Sigmoid colon (tissue), 7 donors: ENCODE data around the gene VGLL4. TPM values are rescaled to one million over a fixed set of nuclear protein-coding genes. Genes with fewer than 3 reads are reported as not detected.
A peak's percentile ranks its signal among the peaks of the same experiment; 100 is the strongest.

ENCODE experiments used
- DNase-seq: peaks from one replicate; pipeline ENCODE4 v3.0.0-alpha.2; 2019
- H3K27ac ChIP-seq, 4 donors: fragments of 200-600 bp; sonication (generic); one replicate each; pipeline ENCODE4 v1.5.1; 2016 to 2019; ENCODE audit warnings: mild to moderate bottlenecking in 1 of 4
- H3K27me3 ChIP-seq, 3 donors: fragments of 200-600 bp; sonication (generic); one replicate each; pipeline ENCODE4 v1.5.1; 2019; ENCODE audit warnings: mild to moderate bottlenecking in 1 of 3
- H3K36me3 ChIP-seq, 4 donors: fragments of 200-600 bp; sonication (generic); one replicate each; pipeline ENCODE4 v1.5.1; 2016 to 2019
- H3K4me1 ChIP-seq, 4 donors: fragments of 200-600 bp; sonication (generic); one replicate each; pipeline ENCODE4 v1.5.1; 2017 to 2019
- H3K4me3 ChIP-seq, 4 donors: fragments of 200-600 bp; sonication (generic); one replicate each; pipeline ENCODE4 v1.5.1; 2017 to 2019; ENCODE audit warnings: mild to moderate bottlenecking in 2 of 4, moderate library complexity in 1 of 4
- H3K9me3 ChIP-seq, 4 donors: fragments of 200-600 bp in 3 of 4; sonication (generic) in 3 of 4; one replicate each; pipeline versions ENCODE4 v1.5.1 to v1.6.1; 2013 to 2019
- EP300 ChIP-seq, 4 donors: sonication (generic); formaldehyde crosslinking; IDR thresholded peaks; one replicate each; pipeline ENCODE4 v1.6.1; 2017; ENCODE audit warnings: antibody characterized with exemption in 4 of 4
- POLR2A ChIP-seq, 2 donors: fragments of 450-650 bp; IDR thresholded peaks; one replicate each; pipeline ENCODE4 v1.6.1; 2016; ENCODE audit warnings: antibody characterized with exemption in 2 of 2, mild to moderate bottlenecking in 2 of 2, moderate library complexity in 2 of 2
- POLR2AphosphoS5 ChIP-seq, 4 donors: sonication (generic); formaldehyde crosslinking; IDR thresholded peaks; one replicate each; pipeline ENCODE4 v1.6.1; 2017; ENCODE audit warnings: antibody characterized with exemption in 4 of 4
- WGBS, 2 donors: extraction: QIAGEN DNeasy Blood & Tissue Kit; methylation state at CpG; one replicate each; pipeline ENCODE4 v1.1.7; 2013; 5-methylcytosine and 5-hydroxymethylcytosine counted together
- intact Hi-C: fragments of 100-400 bp; cut with DNase I; formaldehyde crosslinking; loops from one replicate; pipeline ENCODE4 v1.15.1; 2023
- polyA plus RNA-seq, 3 donors: library from polyadenylated mRNA; stranded (reverse); fragments of 200-250 nt; gene quantifications; one replicate each; pipeline ENCODE4 v1.2.3, GENCODE V29; 2013
- total RNA-seq, 4 donors: library from RNA; depleted of rRNA; stranded (reverse); fragments of >200 nt; gene quantifications; one replicate each; pipeline ENCODE4 v1.1.0, GENCODE V29; 2016
- TF ChIP-seq, protein P1 (sequence below), 4 experiments: fragments of 450-650 bp in 3 of 4; fragments of 200-600 bp in 1 of 4; IDR thresholded peaks; one replicate each; pipeline ENCODE4 v1.5.1; 2016 to 2019; ENCODE audit warnings: antibody characterized with exemption in 4 of 4, mild to moderate bottlenecking in 3 of 4, moderate library complexity in 2 of 4
- donor health status: healthy with polysubstance abuse.
- donor health status: Bipolar disorder and iron deficiency.
- donor health status: healthy.

VGLL4 gene
- total and polyA plus RNA-seq, 7 donors = 26.4 to 56.5 (median 41.5) TPM

DNA sequence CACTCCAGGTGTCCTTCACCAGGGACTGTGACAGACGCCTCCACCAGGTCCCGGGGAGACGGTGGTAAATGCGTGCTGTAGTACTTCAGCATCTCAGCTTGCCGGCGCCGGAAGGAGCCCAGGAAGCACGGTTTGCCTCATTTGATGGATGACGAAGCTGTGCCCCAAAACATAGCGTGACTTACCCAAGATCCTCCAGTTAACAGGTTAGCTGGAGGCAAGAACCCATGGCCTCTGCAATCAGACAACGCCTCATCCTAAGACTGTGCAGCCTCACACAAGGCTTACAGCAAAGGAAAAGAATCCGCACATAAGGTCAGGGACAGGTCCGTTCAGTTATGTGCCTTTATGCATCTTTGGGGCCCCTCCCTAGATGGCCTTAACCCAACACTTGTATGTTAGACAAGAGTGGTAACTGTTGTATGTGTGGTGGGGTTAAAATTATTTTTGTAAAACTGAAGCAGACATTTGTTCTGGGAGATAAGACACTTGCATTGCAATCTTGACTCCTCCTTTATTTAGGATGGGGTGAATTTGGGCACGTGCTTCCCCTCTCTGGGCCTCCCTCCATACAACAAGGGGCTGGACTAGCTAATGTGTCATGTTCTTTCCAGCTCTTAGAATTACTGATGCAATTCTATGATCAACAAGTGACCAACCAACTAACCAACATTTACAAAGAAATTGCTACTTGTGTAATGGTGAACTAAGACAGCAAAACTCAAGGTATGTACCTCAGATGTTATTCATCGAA lies 39.4 kb downstream of the VGLL4 start:
- no peaks in the 10 kb centered on the region for H3K9me3 ChIP-seq
- WGBS, 2 donors = 78 to 81% methylated on average over 15 of the region's 15 CpGs
- H3K36me3 ChIP-seq = no peaks in the 10 kb centered on the region
- no peak for DNase-seq
- no peaks in the 10 kb centered on the region for H3K27me3 ChIP-seq
- TF ChIP-seq POLR2A (IDR thresholded peaks at IDR 0.05) (no peak), POLR2AphosphoS5 (IDR thresholded peaks at IDR 0.05) (peak in 1 of 4 donors; percentile 39)
- H3K27ac ChIP-seq = peak overlapping the region; percentile 85 to 94 (median 89)
- peaks cover 3 to 95% (median 91%) of the 10 kb centered on the region in 4 donors for H3K4me1 ChIP-seq
- no peak overlapping the region for H3K4me3 ChIP-seq
- intact Hi-C loops = loop anchor here (1.0 to 10.0 kb wide), 2 partner anchors 38 to 510 kb away; no protein-coding TSS in a partner anchor

DNA sequence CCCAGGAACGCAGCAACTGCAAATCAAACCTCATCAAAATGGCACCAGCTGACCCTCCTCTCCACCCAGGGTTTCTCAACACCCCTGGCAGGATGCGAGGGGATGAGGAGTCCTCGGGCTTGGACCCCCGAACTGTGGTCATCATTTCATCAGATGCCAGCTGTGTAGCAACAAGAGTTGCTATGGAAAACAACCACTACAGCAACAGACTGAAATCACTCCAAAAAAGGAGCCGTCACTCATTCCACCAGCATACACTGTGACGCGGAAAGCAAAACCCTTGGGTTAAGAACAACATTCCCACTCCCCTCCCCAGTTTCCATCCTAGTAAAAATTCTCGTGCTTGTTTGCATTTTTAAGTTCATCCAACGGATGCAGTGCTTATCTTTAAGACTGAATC lies 40.1 kb downstream of the VGLL4 start:
- DNase-seq = peak; percentile 82
- TF ChIP-seq POLR2A (IDR thresholded peaks at IDR 0.05) (no peak), POLR2AphosphoS5 (IDR thresholded peaks at IDR 0.05) (peak in 2 of 4 donors; percentile 31 to 57)
- TF ChIP-seq, protein P1, sequence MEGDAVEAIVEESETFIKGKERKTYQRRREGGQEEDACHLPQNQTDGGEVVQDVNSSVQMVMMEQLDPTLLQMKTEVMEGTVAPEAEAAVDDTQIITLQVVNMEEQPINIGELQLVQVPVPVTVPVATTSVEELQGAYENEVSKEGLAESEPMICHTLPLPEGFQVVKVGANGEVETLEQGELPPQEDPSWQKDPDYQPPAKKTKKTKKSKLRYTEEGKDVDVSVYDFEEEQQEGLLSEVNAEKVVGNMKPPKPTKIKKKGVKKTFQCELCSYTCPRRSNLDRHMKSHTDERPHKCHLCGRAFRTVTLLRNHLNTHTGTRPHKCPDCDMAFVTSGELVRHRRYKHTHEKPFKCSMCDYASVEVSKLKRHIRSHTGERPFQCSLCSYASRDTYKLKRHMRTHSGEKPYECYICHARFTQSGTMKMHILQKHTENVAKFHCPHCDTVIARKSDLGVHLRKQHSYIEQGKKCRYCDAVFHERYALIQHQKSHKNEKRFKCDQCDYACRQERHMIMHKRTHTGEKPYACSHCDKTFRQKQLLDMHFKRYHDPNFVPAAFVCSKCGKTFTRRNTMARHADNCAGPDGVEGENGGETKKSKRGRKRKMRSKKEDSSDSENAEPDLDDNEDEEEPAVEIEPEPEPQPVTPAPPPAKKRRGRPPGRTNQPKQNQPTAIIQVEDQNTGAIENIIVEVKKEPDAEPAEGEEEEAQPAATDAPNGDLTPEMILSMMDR (IDR thresholded peaks at IDR 0.05) = no peak

DNA sequence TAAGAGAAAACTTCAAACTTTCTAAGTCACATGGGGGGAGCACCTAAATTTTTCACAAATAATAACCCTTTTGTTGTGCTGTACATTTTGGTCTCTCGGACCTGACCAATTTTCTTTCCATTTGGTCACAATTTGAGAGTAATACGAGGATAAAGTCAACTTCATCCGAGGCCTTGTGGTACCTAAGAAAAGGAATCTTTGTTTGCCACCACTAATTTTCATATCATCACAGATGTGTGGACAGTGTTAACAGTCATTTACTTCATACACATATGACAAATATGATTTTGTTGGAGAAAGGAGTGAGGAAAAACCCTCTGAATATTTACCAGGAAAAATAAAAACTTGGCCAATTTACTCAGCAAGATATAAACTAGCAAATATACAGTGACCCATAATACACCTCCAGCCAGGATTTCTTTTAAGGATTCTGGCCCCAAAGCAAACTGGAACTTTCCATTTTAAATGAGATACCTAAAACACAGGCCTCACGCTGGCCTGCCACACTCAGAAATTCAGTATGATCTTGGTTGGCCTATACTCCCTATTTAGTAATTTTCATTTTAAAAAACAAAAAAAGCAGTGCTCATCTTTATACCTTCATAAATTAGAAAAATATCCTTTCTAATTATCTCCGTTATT lies 40.7 kb downstream of the VGLL4 start:
- TF ChIP-seq POLR2AphosphoS5 (IDR thresholded peaks at IDR 0.05) (no peak), EP300 (IDR thresholded peaks at IDR 0.05) (no peak), POLR2A (IDR thresholded peaks at IDR 0.05) (no peak)
- TF ChIP-seq, protein P1 (IDR thresholded peaks at IDR 0.05) = no peak
- intact Hi-C loops = loop anchor here (10.0 kb wide), 1 partner anchor 508 kb away; no protein-coding TSS in a partner anchor
- no peaks in the 10 kb centered on the region for H3K36me3 ChIP-seq

More for the DNA sequence above, 40.1 kb downstream of the VGLL4 start:
- Histone ChIP-seq H3K36me3 (no peaks in the 10 kb centered on the region), H3K4me1 (peaks cover 3 to 95% (median 90%) of the 10 kb centered on the region in 4 donors), H3K27me3 (no peaks in the 10 kb centered on the region), H3K4me3 (no peak overlapping the region), H3K27ac (peak overlapping the region; percentile 85 to 94 (median 89)), H3K9me3 (no peaks in the 10 kb centered on the region)
- 76 to 82% methylated on average over 9 of the region's 9 CpGs for WGBS, 2 donors
- intact Hi-C loops = loop anchor here (1.0 to 10.0 kb wide), 2 partner anchors 39 to 509 kb away; no protein-coding TSS in a partner anchor

DNA sequence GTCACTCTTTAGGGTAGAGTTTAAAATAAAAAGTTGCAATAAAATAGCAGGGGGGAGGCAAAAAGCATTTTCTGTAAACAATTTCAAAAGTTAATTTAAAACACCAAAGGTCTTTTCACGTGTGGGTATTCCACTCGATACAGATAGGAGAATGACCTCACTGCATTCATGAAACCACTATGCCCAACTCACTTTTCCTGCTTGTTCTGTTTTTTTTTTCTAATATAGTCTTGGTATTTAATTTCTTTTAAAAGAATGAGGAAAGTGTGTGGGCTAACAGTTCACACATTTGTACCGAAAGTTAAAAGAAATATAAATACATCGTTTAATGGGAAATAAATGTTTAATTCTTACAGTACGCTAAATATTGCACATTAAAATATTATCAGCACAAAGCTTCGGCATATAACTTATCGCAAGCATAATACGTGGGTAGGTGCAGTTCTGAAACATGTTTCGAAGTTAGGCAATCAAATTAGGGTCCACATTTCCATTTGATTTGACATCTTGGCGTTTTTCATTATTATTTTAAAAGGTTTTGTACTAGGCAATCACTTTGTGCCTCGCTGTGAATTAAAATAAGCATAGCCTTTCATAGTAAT lies 41.4 kb downstream of the VGLL4 start:
- no peak for DNase-seq
- Histone ChIP-seq H3K27ac (peak overlapping the region; percentile 85 to 94 (median 89)), H3K9me3 (no peaks in the 10 kb centered on the region), H3K36me3 (no peaks in the 10 kb centered on the region), H3K4me1 (peaks cover 3 to 94% (median 87%) of the 10 kb centered on the region in 4 donors), H3K27me3 (no peaks in the 10 kb centered on the region), H3K4me3 (no peak overlapping the region)
- intact Hi-C loops = loop anchor here (10.0 kb wide), 1 partner anchor 508 kb away; no protein-coding TSS in a partner anchor
- WGBS, 2 donors = 76 to 82% methylated on average over 11 of the region's 11 CpGs
- TF ChIP-seq, protein P1 (IDR thresholded peaks at IDR 0.05) = no peak
- TF ChIP-seq POLR2AphosphoS5 (IDR thresholded peaks at IDR 0.05) (no peak), POLR2A (IDR thresholded peaks at IDR 0.05) (no peak), EP300 (IDR thresholded peaks at IDR 0.05) (peak in 1 of 4 donors; percentile 14)

More for the DNA sequence above, 40.7 kb downstream of the VGLL4 start:
- Histone ChIP-seq H3K4me1 (peaks cover 3 to 95% (median 90%) of the 10 kb centered on the region in 4 donors), H3K9me3 (no peaks in the 10 kb centered on the region), H3K27me3 (no peaks in the 10 kb centered on the region), H3K27ac (peak overlapping the region; percentile 85 to 94 (median 89)), H3K4me3 (no peak overlapping the region)
- no peak for DNase-seq
- WGBS, 2 donors = 83 to 87% methylated on average over 5 of the region's 5 CpGs
